ENCODE results near the gene CDH23.

Gene CDH23

GRCh38 chr10:71671994-71672946 is 275.6 kb downstream of the CDH23 start:
- no peak for DNase-seq (ENCODE audit: extremely low read depth in 1 of 2, low read depth in 1 of 2)

GRCh38 chr10:71675295-71675970 is 278.7 kb downstream of the CDH23 start:
- DNase-seq (ENCODE audit: extremely low read depth in 1 of 2, low read depth in 1 of 2): no peak

GRCh38 chr10:71677261-71677660 is 280.5 kb downstream of the CDH23 start:
- DNase-seq (ENCODE audit: extremely low read depth in 1 of 2, low read depth in 1 of 2): no peak

GRCh38 chr10:71678057-71678805 is 281.5 kb downstream of the CDH23 start:
- DNase-seq (ENCODE audit: extremely low read depth in 1 of 2, low read depth in 1 of 2): no peak

GRCh38 chr10:71679425-71679824 is 282.7 kb downstream of the CDH23 start:
- no peak for DNase-seq (ENCODE audit: extremely low read depth in 1 of 2, low read depth in 1 of 2)

GRCh38 chr10:71681977-71682376 is 285.3 kb downstream of the CDH23 start:
- no peak for DNase-seq (ENCODE audit: extremely low read depth in 1 of 2, low read depth in 1 of 2)

- no peak for DNase-seq (ENCODE audit: extremely low read depth in 1 of 2, low read depth in 1 of 2)
Observed at GRCh38 chr10:71683301-71683700, 286.6 kb downstream of the CDH23 start.

- DNase-seq (ENCODE audit: extremely low read depth in 1 of 2, low read depth in 1 of 2): no peak
Observed at GRCh38 chr10:71684356-71685173, 287.8 kb downstream of the CDH23 start.

GRCh38 chr10:71685554-71686232 is 289.0 kb downstream of the CDH23 start:
- DNase-seq (ENCODE audit: extremely low read depth in 1 of 2, low read depth in 1 of 2): no peak

- no peak for DNase-seq (ENCODE audit: extremely low read depth in 1 of 2, low read depth in 1 of 2)
Observed at GRCh38 chr10:71687077-71687476, 290.4 kb downstream of the CDH23 start.

GRCh38 chr10:71687480-71687879 is 290.8 kb downstream of the CDH23 start:
- DNase-seq (ENCODE audit: extremely low read depth in 1 of 2, low read depth in 1 of 2): no peak

GRCh38 chr10:71688256-71688655 is 291.5 kb downstream of the CDH23 start:
- no peak for DNase-seq (ENCODE audit: extremely low read depth in 1 of 2, low read depth in 1 of 2)

GRCh38 chr10:71690094-71690720 is 293.5 kb downstream of the CDH23 start:
- DNase-seq (ENCODE audit: extremely low read depth in 1 of 2, low read depth in 1 of 2): no peak

- DNase-seq (ENCODE audit: extremely low read depth in 1 of 2, low read depth in 1 of 2): no peak
Observed at GRCh38 chr10:71691405-71691804, 294.7 kb downstream of the CDH23 start.

GRCh38 chr10:71692598-71693306 is 296.0 kb downstream of the CDH23 start:
- no peak for DNase-seq (ENCODE audit: extremely low read depth in 1 of 2, low read depth in 1 of 2)

- DNase-seq (ENCODE audit: extremely low read depth in 1 of 2, low read depth in 1 of 2): no peak
Observed at GRCh38 chr10:71693377-71693776, 296.7 kb downstream of the CDH23 start.

- no peak for DNase-seq (ENCODE audit: extremely low read depth in 1 of 2, low read depth in 1 of 2)
Observed at GRCh38 chr10:71694039-71694501, 297.4 kb downstream of the CDH23 start.

- DNase-seq (ENCODE audit: extremely low read depth in 1 of 2, low read depth in 1 of 2): no peak
Observed at GRCh38 chr10:71694567-71694968, 297.8 kb downstream of the CDH23 start.
